ENCODE measurements around the gene EFCC1.

The EFCC1 gene

GRCh38 chr3:128994581-128995546 lies 6.2 kb upstream of the EFCC1 start:
- DNase-seq: no peak

- no peak for DNase-seq
These were observed 5.4 kb upstream of the EFCC1 start for GRCh38 chr3:128995737-128996136.

- DNase-seq: no peak
These were observed 4.9 kb upstream of the EFCC1 start for GRCh38 chr3:128996200-128996599.

- DNase-seq: no peak
These were observed 4.4 kb upstream of the EFCC1 start for GRCh38 chr3:128996726-128997125.

- peak in 1 of 2 donors; percentile 37 for DNase-seq
These were observed 3.5 kb upstream of the EFCC1 start for GRCh38 chr3:128997486-128998133.

- DNase-seq: peak in 1 of 2 donors; percentile 30
These were observed 2.5 kb upstream of the EFCC1 start for GRCh38 chr3:128998561-128998960.

- DNase-seq: no peak
These were observed 2.0 kb upstream of the EFCC1 start for GRCh38 chr3:128999102-128999501.

GRCh38 chr3:129000742-129001100 lies 383 bp upstream of the EFCC1 start:
- DNase-seq: no peak

- DNase-seq: no peak
These were observed 885 bp downstream of the EFCC1 start for GRCh38 chr3:129001806-129002572.

GRCh38 chr3:129002573-129003569 lies 1.8 kb downstream of the EFCC1 start:
- DNase-seq: no peak

- no peak for DNase-seq
These were observed 2.5 kb downstream of the EFCC1 start for GRCh38 chr3:129003578-129004112.

GRCh38 chr3:129004639-129005295 lies 3.7 kb downstream of the EFCC1 start:
- no peak for DNase-seq

GRCh38 chr3:129005526-129006303 lies 4.6 kb downstream of the EFCC1 start:
- DNase-seq: no peak

GRCh38 chr3:129006864-129007263 lies 5.8 kb downstream of the EFCC1 start:
- no peak for DNase-seq

- no peak for DNase-seq
These were observed 6.7 kb downstream of the EFCC1 start for GRCh38 chr3:129007792-129008191.

GRCh38 chr3:129009266-129009665 lies 8.2 kb downstream of the EFCC1 start:
- DNase-seq: no peak

GRCh38 chr3:129010310-129010956 lies 9.3 kb downstream of the EFCC1 start:
- DNase-seq: no peak

- no peak for DNase-seq
These were observed 12.4 kb downstream of the EFCC1 start for GRCh38 chr3:129013491-129013891.

GRCh38 chr3:129014148-129014547 lies 13.0 kb downstream of the EFCC1 start:
- no peak for DNase-seq

- no peak for DNase-seq
These were observed 13.8 kb downstream of the EFCC1 start for GRCh38 chr3:129014793-129015345.
